GM12878 (cell line): ENCODE results near the gene ZNF655. TPM values are rescaled to one million over a fixed set of nuclear protein-coding genes. Genes with fewer than 3 reads are reported as not detected.

Experiments
- ATAC-seq: fragments of 200-7000 bp; cut with Tn5 transposase; 3 replicates; pipeline ENCODE4 v1.9.1; 2020; ENCODE audit warnings: mild to moderate bottlenecking, moderate library complexity
- BruUV-seq: library from RNA; stranded (reverse); fragments of 400-500 nt; replicated peaks from 2 replicates; lab custom pipeline; 2021; lab: Mats Ljungman, UMichigan
- CTCF ChIA-PET: fragments of 300-600 bp; sonication (Branson Sonifier 250); formaldehyde crosslinking; extraction: SDS; loops from one replicate; lab custom pipeline; 2021; ENCODE audit warnings: inconsistent platforms; lab: Yijun Ruan, JAX
- POLR2A ChIA-PET: fragments of 350-600 bp; formaldehyde crosslinking; extraction: SDS; loops from one replicate; lab custom pipeline; 2021; ENCODE audit warnings: inconsistent platforms; lab: Charles Lee
- RAD21 ChIA-PET: fragments of 300-600 bp; sonication (Branson Sonifier 250); formaldehyde crosslinking; loops from one replicate; lab custom pipeline; 2023; ENCODE audit warnings: antibody characterized with exemption; ENCODE audit not compliant: unreplicated experiment; lab: Charles Lee
- SMC1A ChIA-PET: fragments of 300-600 bp; sonication (Branson Sonifier 250); formaldehyde crosslinking; loops from one replicate; lab custom pipeline; 2023; ENCODE audit not compliant: unreplicated experiment, uncharacterized antibody; lab: Charles Lee
- DNase-seq: peaks from one replicate; pipeline ENCODE4 v3.0.0-alpha.2; 2011; ENCODE audit warnings: low read depth, low spot score
- FAIRE-seq: peaks from 3 replicates; lab custom pipeline; 2011; peaks lifted over from hg19 to GRCh38; lab: Jason Lieb, UNC
- H2AFZ ChIP-seq: 2 replicates; pipeline ENCODE4 v1.6.0; 2011; ENCODE audit warnings: low read depth, low read length, control low read depth; ENCODE audit not compliant: control insufficient read depth
- H3K27ac ChIP-seq: 2 replicates; pipeline ENCODE4 v1.5.1; 2011; ENCODE audit warnings: control low read depth; ENCODE audit not compliant: control insufficient read depth, insufficient read depth
- H3K27me3 ChIP-seq, 2 experiments: replicated peaks in 1 of 2; 2 replicates each; pipeline versions ENCODE4 v1.6.0 to v1.6.1; 2011; ENCODE audit warnings: low read length in 1 of 2; ENCODE audit not compliant: control insufficient read depth in 2 of 2, insufficient read depth in 2 of 2
- H3K36me3 ChIP-seq, 2 experiments: 2 replicates each; pipeline ENCODE4 v1.5.1; 2011; ENCODE audit warnings: low read length in 1 of 2; ENCODE audit not compliant: control insufficient read depth in 2 of 2, insufficient read depth in 2 of 2
- H3K4me1 ChIP-seq: 2 replicates; pipeline ENCODE4 v1.6.1; 2011; ENCODE audit warnings: mild to moderate bottlenecking, low read length, moderate library complexity, mixed read lengths; ENCODE audit not compliant: control insufficient read depth, insufficient read depth
- H3K4me2 ChIP-seq: 2 replicates; pipeline ENCODE4 v1.6.0; 2011; ENCODE audit warnings: control low read depth; ENCODE audit not compliant: control insufficient read depth, insufficient read depth
- H3K4me3 ChIP-seq: fragments of 200-600 bp; sonication (generic); 2 replicates; pipeline ENCODE4 v1.5.1; 2016
- H3K79me2 ChIP-seq: 2 replicates; pipeline ENCODE4 v1.6.0; 2011; ENCODE audit warnings: low read length; ENCODE audit not compliant: control insufficient read depth, insufficient read depth
- H3K9ac ChIP-seq: 2 replicates; pipeline ENCODE4 v1.8.0; 2011; ENCODE audit warnings: low read length, control low read depth, mixed read lengths; ENCODE audit not compliant: control insufficient read depth, insufficient read depth
- H3K9me3 ChIP-seq: replicated peaks from 3 replicates; pipeline ENCODE4 v1.5.1; 2011; ENCODE audit warnings: mild to moderate bottlenecking, low read length; ENCODE audit not compliant: control insufficient read depth, insufficient read depth
- H4K20me1 ChIP-seq: 2 replicates; pipeline ENCODE4 v1.6.0; 2011; ENCODE audit not compliant: control insufficient read depth, insufficient read depth
- CBX3 ChIP-seq: fragments of 200-600 bp; sonication (generic); IDR thresholded peaks from 2 replicates; pipeline ENCODE4 v1.6.1; 2016; ENCODE audit warnings: low read depth, borderline replicate concordance
- FOXM1 ChIP-seq: IDR thresholded peaks from 2 replicates; pipeline ENCODE4 v1.6.1; 2012; ENCODE audit warnings: low read depth, mild to moderate bottlenecking, inconsistent platforms, low read length, moderate library complexity
- HDGF ChIP-seq: fragments of 450-650 bp; IDR thresholded peaks from 2 replicates; pipeline ENCODE4 v1.6.1; 2016; ENCODE audit warnings: antibody characterized with exemption
- KDM1A ChIP-seq: fragments of 200-600 bp; sonication (generic); IDR thresholded peaks from 2 replicates; pipeline ENCODE4 v1.6.1; 2016; ENCODE audit warnings: borderline replicate concordance
- MEF2B ChIP-seq: fragments of 450-650 bp; IDR thresholded peaks from 2 replicates; pipeline ENCODE4 v1.6.1; 2018; ENCODE audit warnings: mild to moderate bottlenecking, moderate library complexity; ENCODE audit not compliant: partially characterized antibody, poor library complexity, severe bottlenecking
- MTA2 ChIP-seq: fragments of 450-650 bp; IDR thresholded peaks from 2 replicates; pipeline ENCODE4 v1.6.1; 2016; ENCODE audit warnings: low read depth, mild to moderate bottlenecking, moderate library complexity
- MXI1 ChIP-seq: fragments of 150-350 bp; IDR thresholded peaks from 2 replicates; pipeline ENCODE4 v1.6.1; 2011; ENCODE audit warnings: low read depth, mild to moderate bottlenecking, inconsistent platforms, low read length, improper control_type of control experiment
- POLR2AphosphoS2 ChIP-seq: IDR thresholded peaks from 2 replicates; pipeline ENCODE4 v1.6.1; 2011; ENCODE audit warnings: low read depth, mild to moderate bottlenecking, low read length, improper control_type of control experiment, moderate library complexity
- SIN3A ChIP-seq: IDR thresholded peaks from 2 replicates; pipeline ENCODE4 v1.6.1; 2012; ENCODE audit warnings: low read depth, low read length, improper control_type of control experiment
- SMARCA5 ChIP-seq: fragments of 450-650 bp; IDR thresholded peaks from 2 replicates; pipeline ENCODE4 v1.6.1; 2017; ENCODE audit warnings: mild to moderate bottlenecking
- SREBF1 ChIP-seq: IDR thresholded peaks from 2 replicates; pipeline ENCODE4 v1.6.1; 2012; ENCODE audit warnings: mild to moderate bottlenecking, low read length
- TCF12 ChIP-seq: IDR thresholded peaks from 2 replicates; pipeline ENCODE4 v1.6.1; 2011; ENCODE audit warnings: low read depth, mild to moderate bottlenecking, low read length
- YY1 ChIP-seq: IDR thresholded peaks from 2 replicates; pipeline ENCODE4 v1.6.1; 2011; ENCODE audit warnings: low read depth, mild to moderate bottlenecking, low read length
- WGBS: methylation state at CpG from one replicate; pipeline ENCODE4 v1.1.6; 2016; ENCODE audit warnings: low lambda C conversion rate; ENCODE audit not compliant: insufficient replicate concordance, insufficient coverage; ENCODE audit errors: missing lambda C conversion rate; 5-methylcytosine and 5-hydroxymethylcytosine counted together
- in situ Hi-C: fragments of 300-500 bp; cut with MboI; formaldehyde crosslinking; loops from 9 replicates; pipeline ENCODE4 v1.14.3; 2018; ENCODE audit warnings: mixed read lengths
- intact Hi-C: fragments of 100-400 bp; cut with micrococcal nuclease; formaldehyde crosslinking; loops from one replicate; pipeline ENCODE4 v1.14.2; 2022; ENCODE audit not compliant: unreplicated experiment
- polyA plus RNA-seq, 11 experiments: library from polyadenylated mRNA; depleted of rRNA in 4 of 11; unstranded in 6 of 11; stranded (reverse) in 5 of 11; fragments of >200 nt; fragmentation: Nextera tagmentation in 4 of 11; fragmentation: Illumina TruSeq in 1 of 11; extraction: Ambion mirVana in 4 of 11; extraction: Trizol in 1 of 11; gene quantifications; 1 replicate in 1 of 11; 2 replicates in 10 of 11; pipeline versions ENCODE4 v1.2.1 to v1.2.3, GENCODE V29; 2011 to 2016; ENCODE audit warnings: inconsistent platforms in 2 of 11, missing spikeins in 2 of 11, low read depth in 1 of 11
- total RNA-seq, 4 experiments: library from RNA; depleted of rRNA in 3 of 4; stranded (reverse); fragments of >200 nt in 3 of 4; fragmentation: Illumina TruSeq in 1 of 4; extraction: Trizol in 1 of 4; gene quantifications; 2 replicates each; pipeline versions ENCODE4 v1.2.1 to v1.2.3, GENCODE V29; 2013 to 2021
- TF ChIP-seq, protein P1 (sequence below): IDR thresholded peaks from 2 replicates; pipeline ENCODE4 v1.6.1; 2011; ENCODE audit warnings: borderline replicate concordance, low read depth, mild to moderate bottlenecking, moderate library complexity, mixed read lengths, low read length; ENCODE audit not compliant: insufficient read depth; ENCODE audit errors: extremely low read length
- TF ChIP-seq, protein P2 (sequence below): IDR thresholded peaks from 2 replicates; pipeline ENCODE4 v1.6.1; 2012; ENCODE audit warnings: mild to moderate bottlenecking, low read depth, low read length

The ZNF655 gene
- total and polyA plus RNA-seq, 10 of the 15 experiments (the other 5 are each of a cell fraction or from before 2014, with no cell fraction given) = 14.5 to 107 (median 52.8) TPM

DNA sequence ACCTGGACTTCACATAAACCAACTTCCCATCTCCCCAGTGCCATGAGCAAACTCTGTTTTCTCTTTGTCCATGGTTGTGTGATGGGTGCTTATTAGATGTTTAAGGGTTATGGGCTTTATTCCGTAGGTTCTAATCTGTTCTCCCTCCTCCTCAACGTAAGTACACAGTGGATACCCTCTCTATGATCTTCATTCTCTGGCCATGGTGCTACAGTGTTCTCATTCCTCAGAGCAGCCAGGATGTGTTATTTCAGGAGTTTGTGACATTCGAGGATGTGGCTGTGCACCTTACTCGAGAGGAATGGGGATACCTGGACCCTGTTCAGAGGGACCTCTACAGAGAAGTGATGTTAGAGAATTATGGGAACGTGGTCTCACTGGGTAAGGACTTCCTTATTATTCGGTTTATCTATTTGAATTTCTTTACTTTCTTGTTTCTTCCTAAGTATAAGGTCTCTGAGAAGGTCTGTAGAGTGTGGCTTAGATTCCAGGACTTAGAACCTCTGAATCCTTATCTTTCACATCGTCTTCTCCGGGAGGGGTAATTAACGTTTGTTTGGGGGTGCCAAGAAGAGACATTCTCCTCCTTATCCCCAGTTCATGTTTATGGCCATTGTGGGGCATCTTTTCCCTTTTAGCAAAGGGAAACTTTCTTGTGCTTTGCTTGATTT lies 3.8 kb downstream of the ZNF655 start:
- H3K4me2 ChIP-seq = no peak overlapping the region
- ChIA-PET CTCF (no interaction called here), RAD21 (no interaction called here), SMC1A (no interaction called here), POLR2A (no interaction called here)
- no peak overlapping the region for H3K9ac ChIP-seq
- no peak for FAIRE-seq
- WGBS = 84% methylated on average over 9 of the region's 9 CpGs
- no peaks in the 10 kb centered on the region for H3K9me3 ChIP-seq
- no peak overlapping the region for H2AFZ ChIP-seq
- no peak overlapping the region for H3K27ac ChIP-seq
- H3K4me3 ChIP-seq = no peak overlapping the region
- intact Hi-C loops (no loop called here), in situ Hi-C loops (no loop called here)
- TSS peak; percentile 6 for BruUV-seq
- peaks cover 9 to 15% of the 10 kb centered on the region in 2 experiments for H3K36me3 ChIP-seq
- no peaks in the 10 kb centered on the region for H3K4me1 ChIP-seq
- 0 out of 2 replicates have a peak, but pooled peaks cover 2% of the 10 kb centered on the region for H4K20me1 ChIP-seq
- peaks cover 39% of the 10 kb centered on the region for H3K79me2 ChIP-seq
- TF ChIP-seq, protein P1, sequence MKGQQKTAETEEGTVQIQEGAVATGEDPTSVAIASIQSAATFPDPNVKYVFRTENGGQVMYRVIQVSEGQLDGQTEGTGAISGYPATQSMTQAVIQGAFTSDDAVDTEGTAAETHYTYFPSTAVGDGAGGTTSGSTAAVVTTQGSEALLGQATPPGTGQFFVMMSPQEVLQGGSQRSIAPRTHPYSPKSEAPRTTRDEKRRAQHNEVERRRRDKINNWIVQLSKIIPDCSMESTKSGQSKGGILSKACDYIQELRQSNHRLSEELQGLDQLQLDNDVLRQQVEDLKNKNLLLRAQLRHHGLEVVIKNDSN = no peak
- TF ChIP-seq SIN3A = no peak
- no peak for TF ChIP-seq MEF2B
- no peak for TF ChIP-seq SMARCA5
- no peak for TF ChIP-seq MXI1
- no peak for TF ChIP-seq KDM1A
- TF ChIP-seq, protein P2, sequence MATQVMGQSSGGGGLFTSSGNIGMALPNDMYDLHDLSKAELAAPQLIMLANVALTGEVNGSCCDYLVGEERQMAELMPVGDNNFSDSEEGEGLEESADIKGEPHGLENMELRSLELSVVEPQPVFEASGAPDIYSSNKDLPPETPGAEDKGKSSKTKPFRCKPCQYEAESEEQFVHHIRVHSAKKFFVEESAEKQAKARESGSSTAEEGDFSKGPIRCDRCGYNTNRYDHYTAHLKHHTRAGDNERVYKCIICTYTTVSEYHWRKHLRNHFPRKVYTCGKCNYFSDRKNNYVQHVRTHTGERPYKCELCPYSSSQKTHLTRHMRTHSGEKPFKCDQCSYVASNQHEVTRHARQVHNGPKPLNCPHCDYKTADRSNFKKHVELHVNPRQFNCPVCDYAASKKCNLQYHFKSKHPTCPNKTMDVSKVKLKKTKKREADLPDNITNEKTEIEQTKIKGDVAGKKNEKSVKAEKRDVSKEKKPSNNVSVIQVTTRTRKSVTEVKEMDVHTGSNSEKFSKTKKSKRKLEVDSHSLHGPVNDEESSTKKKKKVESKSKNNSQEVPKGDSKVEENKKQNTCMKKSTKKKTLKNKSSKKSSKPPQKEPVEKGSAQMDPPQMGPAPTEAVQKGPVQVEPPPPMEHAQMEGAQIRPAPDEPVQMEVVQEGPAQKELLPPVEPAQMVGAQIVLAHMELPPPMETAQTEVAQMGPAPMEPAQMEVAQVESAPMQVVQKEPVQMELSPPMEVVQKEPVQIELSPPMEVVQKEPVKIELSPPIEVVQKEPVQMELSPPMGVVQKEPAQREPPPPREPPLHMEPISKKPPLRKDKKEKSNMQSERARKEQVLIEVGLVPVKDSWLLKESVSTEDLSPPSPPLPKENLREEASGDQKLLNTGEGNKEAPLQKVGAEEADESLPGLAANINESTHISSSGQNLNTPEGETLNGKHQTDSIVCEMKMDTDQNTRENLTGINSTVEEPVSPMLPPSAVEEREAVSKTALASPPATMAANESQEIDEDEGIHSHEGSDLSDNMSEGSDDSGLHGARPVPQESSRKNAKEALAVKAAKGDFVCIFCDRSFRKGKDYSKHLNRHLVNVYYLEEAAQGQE = no peak
- TF ChIP-seq POLR2AphosphoS2 = no peak
- TF ChIP-seq TCF12 = no peak
- no peak for TF ChIP-seq YY1
- TF ChIP-seq MTA2 = no peak
- TF ChIP-seq SREBF1 = no peak
- no peak for TF ChIP-seq CBX3
- TF ChIP-seq FOXM1 = no peak
- TF ChIP-seq HDGF = no peak
- TF ChIP-seq, all 136 proteins: peak for 0
- no peak for ATAC-seq
- no peak for DNase-seq
- no peaks in the 10 kb centered on the region for H3K27me3 ChIP-seq
